Small intestine (tissue), 7 donors: Measurements from ENCODE around the gene S100P. TPM values are rescaled to one million over a fixed set of nuclear protein-coding genes. Genes with fewer than 3 reads are reported as not detected.
A peak's percentile ranks its signal among the peaks of the same experiment; 100 is the strongest.

Experiments used
- DNase-seq, 2 donors: peaks; one replicate each; pipeline versions ENCODE4 v3.0.0 to v3.0.0-alpha.2; 2013
- FAIRE-seq: peaks from 2 replicates; lab custom pipeline; 2012; peaks lifted over from hg19 to GRCh38; lab: Jason Lieb, UNC
- H3K27ac ChIP-seq, 3 donors: one replicate each; pipeline ENCODE4 v1.5.1; 2013; ENCODE audit warnings: low read length in 2 of 3, mild to moderate bottlenecking in 2 of 3, control low read depth in 1 of 3, inconsistent platforms in 1 of 3, low read depth in 1 of 3, moderate library complexity in 1 of 3
- H3K27me3 ChIP-seq, 3 donors: one replicate each; pipeline ENCODE4 v1.6.1; 2013; ENCODE audit warnings: low read length in 3 of 3, inconsistent platforms in 1 of 3; ENCODE audit not compliant: control insufficient read depth in 3 of 3, insufficient read depth in 3 of 3
- H3K36me3 ChIP-seq, 3 donors: one replicate each; pipeline ENCODE4 v1.6.1; 2013; ENCODE audit warnings: low read length in 3 of 3, inconsistent platforms in 1 of 3, low read depth in 1 of 3, mild to moderate bottlenecking in 1 of 3, moderate library complexity in 1 of 3; ENCODE audit not compliant: control insufficient read depth in 3 of 3, insufficient read depth in 2 of 3
- H3K4me1 ChIP-seq, 3 donors: one replicate each; pipeline ENCODE4 v1.6.1; 2013; ENCODE audit warnings: low read length in 2 of 3, inconsistent platforms in 1 of 3, low read depth in 1 of 3, mild to moderate bottlenecking in 1 of 3, moderate library complexity in 1 of 3; ENCODE audit not compliant: control insufficient read depth in 3 of 3, insufficient read depth in 2 of 3
- H3K4me3 ChIP-seq, 3 donors: one replicate each; pipeline ENCODE4 v1.5.1; 2013; ENCODE audit warnings: low read length in 3 of 3, control low read depth in 1 of 3, inconsistent platforms in 1 of 3, low read depth in 1 of 3, mild to moderate bottlenecking in 1 of 3, moderate library complexity in 1 of 3
- H3K9me3 ChIP-seq, 2 donors: one replicate each; pipeline ENCODE4 v1.6.1; 2013; ENCODE audit warnings: low read depth in 1 of 2, low read length in 1 of 2; ENCODE audit not compliant: control insufficient read depth in 2 of 2, insufficient read depth in 1 of 2
- WGBS, 3 donors: extraction: QIAGEN DNeasy Blood & Tissue Kit; methylation state at CpG; one replicate each; pipeline ENCODE4 v1.1.7; 2013; 5-methylcytosine and 5-hydroxymethylcytosine counted together
- polyA plus RNA-seq, 4 donors: library from polyadenylated mRNA; stranded (reverse) in 3 of 4; unstranded in 1 of 4; fragments of 200-250 nt in 3 of 4; fragments of 120-200 nt in 1 of 4; gene quantifications; one replicate each; pipeline versions ENCODE4 v1.2.1 to v1.2.3, GENCODE V29; 2013
- donor health status: healthy with polysubstance abuse.
- donor health status: control.
- donor health status: control.
- donor health status: Bipolar disorder and iron deficiency.
- donor health status: healthy.

S100P gene
- polyA plus RNA-seq, 4 donors = 13.3 to 63.5 (median 41.0) TPM

DNA sequence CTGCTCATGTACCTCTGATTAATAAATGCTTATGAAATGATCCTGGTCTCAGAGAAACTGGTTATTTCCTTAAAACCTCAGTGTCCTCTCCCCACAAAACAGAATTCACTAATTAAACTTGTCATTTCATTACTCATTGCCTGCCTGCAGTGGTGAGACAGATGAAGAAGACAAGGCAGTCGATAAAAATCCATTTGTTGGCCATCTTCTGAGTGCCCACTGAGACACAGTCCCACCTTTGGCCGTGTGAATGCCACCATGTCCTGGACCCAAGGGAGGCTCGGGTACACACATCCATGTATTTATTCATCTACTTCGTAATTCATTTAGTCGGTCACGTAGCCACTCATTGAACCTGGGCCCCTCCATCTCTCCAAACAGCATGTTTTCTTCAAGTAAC lies 3.5 kb downstream of the S100P start:
- Histone ChIP-seq H3K36me3 (peaks cover 0 to 14% (median 2%) of the 10 kb centered on the region in 3 donors), H3K27ac (peak overlapping the region in 2 of 3 donors; percentile 56 to 83), H3K9me3 (no peaks in the 10 kb centered on the region), H3K4me1 (peaks cover 7 to 27% (median 8%) of the 10 kb centered on the region in 3 donors), H3K4me3 (no peak overlapping the region), H3K27me3 (no peaks in the 10 kb centered on the region)
- FAIRE-seq (no peak), DNase-seq (no peak)
- WGBS, 3 donors = 95 to 96% (median 95%) methylated on average over 6 of the region's 6 CpGs

DNA sequence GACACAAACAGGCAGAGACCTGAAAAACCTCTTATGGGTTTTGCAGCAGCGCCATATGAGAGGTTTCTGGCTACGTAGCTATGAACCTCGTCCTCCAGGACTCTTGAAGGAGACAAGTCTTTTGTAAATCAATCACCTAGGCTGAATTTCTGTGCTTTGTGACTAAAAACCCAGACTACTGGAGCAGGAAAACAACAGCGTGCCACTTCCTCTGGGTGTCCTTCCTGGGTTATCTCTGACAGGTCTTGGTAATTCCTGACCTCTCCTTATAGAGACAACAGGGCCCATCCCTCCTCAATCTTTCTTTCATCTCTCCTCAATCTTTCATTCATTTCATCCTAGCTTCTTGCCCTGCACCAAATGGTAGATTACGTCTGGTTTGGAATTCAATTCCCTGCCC lies 5.7 kb downstream of the S100P start:
- 73 to 77% (median 73%) methylated on average over 5 of the region's 5 CpGs for WGBS, 3 donors
- FAIRE-seq (no peak), DNase-seq (no peak)
- H3K4me1 ChIP-seq = peaks cover 5 to 11% (median 8%) of the 10 kb centered on the region in 3 donors
- peaks cover 0 to 11% of the 10 kb centered on the region in 2 donors for H3K9me3 ChIP-seq
- no peak overlapping the region for H3K4me3 ChIP-seq
- H3K36me3 ChIP-seq = peaks cover 2 to 18% (median 2%) of the 10 kb centered on the region in 3 donors
- no peak overlapping the region for H3K27ac ChIP-seq
- H3K27me3 ChIP-seq = no peaks in the 10 kb centered on the region

DNA sequence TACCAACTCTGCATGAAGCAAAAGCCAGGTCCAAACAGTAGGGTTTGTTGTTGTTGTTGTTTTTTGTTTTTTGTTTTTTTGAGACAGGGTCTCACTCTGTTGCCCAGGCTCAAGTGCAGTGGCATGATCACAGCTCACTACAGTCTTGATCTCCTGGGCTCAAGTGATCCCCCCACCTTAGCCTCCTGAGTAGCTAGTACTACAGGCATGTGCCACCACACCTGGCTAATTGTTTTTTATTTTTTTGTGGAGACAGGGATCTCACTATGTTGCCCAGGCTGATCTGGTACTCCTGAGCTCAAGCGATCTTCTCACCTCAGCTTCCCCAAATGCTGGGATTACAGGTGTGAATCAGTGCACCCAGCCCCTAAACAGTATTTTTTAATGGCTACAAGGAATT lies 6.2 kb downstream of the S100P start:
- Histone ChIP-seq H3K36me3 (peaks cover 2 to 18% (median 2%) of the 10 kb centered on the region in 3 donors), H3K4me3 (no peak overlapping the region), H3K9me3 (peaks cover 0 to 11% of the 10 kb centered on the region in 2 donors), H3K27me3 (no peaks in the 10 kb centered on the region), H3K4me1 (peaks cover 4 to 11% (median 8%) of the 10 kb centered on the region in 3 donors), H3K27ac (no peak overlapping the region)
- DNase-seq (no peak), FAIRE-seq (no peak)
- WGBS, 3 donors = 95 to 98% (median 96%) methylated on average over 1 of the region's 1 CpG

DNA sequence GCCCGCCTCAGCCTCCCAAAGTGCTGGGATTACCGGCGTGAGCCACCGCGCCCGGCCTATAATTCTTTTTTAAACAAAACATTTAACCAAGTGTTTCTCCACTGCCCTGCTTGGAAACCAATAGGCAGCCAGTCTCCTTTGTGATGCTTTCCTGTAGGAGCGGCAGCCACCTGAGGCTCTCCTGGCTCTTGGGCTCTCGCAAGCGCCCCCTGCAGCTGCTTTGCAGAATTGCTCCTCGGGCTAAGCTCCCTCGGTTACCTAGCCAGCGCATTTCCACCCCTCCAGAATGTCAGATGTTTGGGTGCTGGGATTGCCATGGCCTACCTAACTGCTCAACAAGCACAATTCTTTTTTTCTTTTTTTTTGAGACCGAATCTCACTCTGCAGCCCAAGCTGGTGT lies 7.7 kb downstream of the S100P start:
- no peaks in the 10 kb centered on the region for H3K27me3 ChIP-seq
- DNase-seq = peak in 1 of 2 donors; percentile 21
- FAIRE-seq = no peak
- H3K4me1 ChIP-seq = peaks cover 0 to 5% (median 5%) of the 10 kb centered on the region in 3 donors
- H3K9me3 ChIP-seq = peaks cover 0 to 11% of the 10 kb centered on the region in 2 donors
- 84 to 94% (median 94%) methylated on average over 13 of the region's 13 CpGs for WGBS, 3 donors
- no peak overlapping the region for H3K27ac ChIP-seq
- H3K36me3 ChIP-seq = peaks cover 4 to 18% (median 5%) of the 10 kb centered on the region in 3 donors
- H3K4me3 ChIP-seq = no peak overlapping the region

DNA sequence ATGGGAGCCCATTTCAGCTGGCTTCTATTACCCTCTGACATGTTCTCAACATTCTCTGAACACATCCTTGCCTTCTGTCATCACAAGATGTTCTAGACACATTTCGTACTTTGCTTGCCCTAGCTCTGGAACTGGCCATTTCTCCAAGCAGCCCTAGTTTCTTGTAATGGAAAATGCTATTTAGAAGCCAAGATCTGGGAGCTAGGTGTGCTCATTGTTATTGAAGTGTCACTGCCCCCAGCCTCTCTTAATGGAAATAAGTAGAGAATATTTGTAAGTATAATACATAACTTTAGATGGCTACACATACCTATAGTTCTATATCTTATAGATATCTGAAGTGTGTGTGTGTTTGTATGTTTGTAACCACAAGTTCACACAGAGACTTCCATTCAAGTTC lies 9.1 kb downstream of the S100P start:
- Histone ChIP-seq H3K4me3 (no peak overlapping the region), H3K27me3 (no peaks in the 10 kb centered on the region), H3K4me1 (peaks cover 5 to 11% (median 10%) of the 10 kb centered on the region in 3 donors), H3K9me3 (peaks cover 0 to 11% of the 10 kb centered on the region in 2 donors), H3K36me3 (peaks cover 5 to 23% (median 6%) of the 10 kb centered on the region in 3 donors), H3K27ac (no peak overlapping the region)
- 0% methylated on average over 1 of the region's 1 CpG for WGBS, 3 donors
- DNase-seq (no peak), FAIRE-seq (no peak)

DNA sequence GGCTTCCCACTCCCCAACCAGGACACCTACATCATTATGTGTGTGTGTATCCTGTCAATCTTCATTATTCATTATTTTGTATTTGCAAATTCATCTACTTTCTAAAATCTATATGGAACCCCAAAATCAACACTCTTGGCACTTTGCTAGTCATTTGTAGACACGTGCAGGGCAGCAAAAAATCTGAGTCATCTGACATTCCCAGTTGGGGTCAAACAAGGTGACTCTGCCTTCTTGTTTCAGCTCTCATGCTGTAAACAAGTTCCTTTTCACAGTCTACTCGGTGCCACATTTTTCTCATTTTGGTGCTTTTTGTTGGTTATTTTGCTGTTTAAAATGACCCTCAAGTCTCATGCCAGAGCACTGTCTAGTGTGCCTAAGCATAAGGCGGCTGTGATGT lies 10.1 kb downstream of the S100P start:
- WGBS, 3 donors = 68 to 81% (median 74%) methylated on average over 3 of the region's 3 CpGs
- no peak overlapping the region for H3K27ac ChIP-seq
- FAIRE-seq = no peak

DNA sequence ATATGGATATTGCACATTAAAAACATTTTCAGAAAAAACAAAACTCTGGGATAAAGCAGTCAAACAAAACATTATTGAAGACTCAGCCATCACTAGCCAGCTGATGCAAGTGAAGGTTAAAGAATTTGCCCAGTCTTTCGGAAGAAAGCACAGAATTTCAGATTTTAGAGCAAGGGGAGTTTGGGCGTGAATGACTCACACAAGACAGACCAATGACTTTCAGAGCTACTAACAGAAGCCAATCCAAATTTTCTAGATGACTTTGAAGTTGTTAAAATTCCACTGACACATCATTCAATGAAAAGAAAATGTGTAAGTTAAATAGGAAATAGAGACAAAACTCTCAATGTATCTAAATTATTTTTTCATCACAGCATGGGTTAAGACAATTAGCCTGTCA lies 12.0 kb downstream of the S100P start:
- H3K27ac ChIP-seq = no peak overlapping the region
- peaks cover 10 to 16% (median 14%) of the 10 kb centered on the region in 3 donors for H3K4me1 ChIP-seq
- peaks cover 0 to 11% of the 10 kb centered on the region in 2 donors for H3K9me3 ChIP-seq
- H3K27me3 ChIP-seq = no peaks in the 10 kb centered on the region
- H3K36me3 ChIP-seq = peaks cover 3 to 22% (median 8%) of the 10 kb centered on the region in 3 donors
- DNase-seq (no peak), FAIRE-seq (no peak)
- 93 to 98% (median 96%) methylated on average over 2 of the region's 2 CpGs for WGBS, 3 donors
- H3K4me3 ChIP-seq = no peak overlapping the region

More for the DNA sequence above, 10.1 kb downstream of the S100P start:
- no peak for DNase-seq
- H3K36me3 ChIP-seq = peaks cover 5 to 23% (median 8%) of the 10 kb centered on the region in 3 donors
- peaks cover 0 to 11% of the 10 kb centered on the region in 2 donors for H3K9me3 ChIP-seq
- H3K4me3 ChIP-seq = no peak overlapping the region
- peaks cover 5 to 16% (median 14%) of the 10 kb centered on the region in 3 donors for H3K4me1 ChIP-seq
- H3K27me3 ChIP-seq = no peaks in the 10 kb centered on the region

DNA sequence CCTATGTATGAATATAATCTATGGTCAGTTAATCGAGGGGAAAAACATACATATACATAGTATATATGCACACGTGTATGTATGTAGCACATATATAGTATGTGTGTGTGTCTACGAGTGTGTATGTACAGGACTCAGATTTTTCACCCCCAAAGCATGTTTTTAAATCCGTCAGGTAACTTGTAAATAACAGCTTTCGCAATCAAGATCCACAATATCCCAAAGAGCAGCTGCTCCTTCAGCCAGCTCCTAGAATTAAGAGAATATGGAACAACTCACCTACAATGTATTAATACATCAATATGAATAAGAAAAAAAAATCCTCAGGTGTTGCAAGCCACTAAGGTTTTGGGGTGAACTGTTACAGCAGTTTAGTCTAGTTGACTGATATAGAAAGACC lies 12.5 kb downstream of the S100P start:
- DNase-seq = no peak
- FAIRE-seq = no peak
- Histone ChIP-seq H3K36me3 (peaks cover 3 to 21% (median 8%) of the 10 kb centered on the region in 3 donors), H3K27me3 (no peaks in the 10 kb centered on the region), H3K4me3 (no peak overlapping the region), H3K9me3 (peaks cover 0 to 11% of the 10 kb centered on the region in 2 donors), H3K27ac (no peak overlapping the region), H3K4me1 (peaks cover 10 to 16% (median 14%) of the 10 kb centered on the region in 3 donors)
- 86 to 90% (median 87%) methylated on average over 5 of the region's 5 CpGs for WGBS, 3 donors
